GM12878 (cell line): ENCODE data around the gene MYCBPAP.

Experiments
- CTCF ChIP-seq, 3 experiments: IDR thresholded peaks in 2 of 3; conservative IDR thresholded peaks in 1 of 3; 2 replicates each; pipeline ENCODE4 v1.5.1; 2011; ENCODE audit warnings: low read depth in 3 of 3, low read length in 3 of 3, mild to moderate bottlenecking in 3 of 3, control low read depth in 2 of 3, moderate library complexity in 2 of 3, inconsistent platforms in 1 of 3, mixed read lengths in 1 of 3; ENCODE audit not compliant: control insufficient read depth in 2 of 3, insufficient read depth in 1 of 3; ENCODE audit errors: extremely low read depth in 1 of 3
- EP300 ChIP-seq, 2 experiments: fragments of 150-350 bp in 1 of 2; IDR thresholded peaks; 2 replicates each; pipeline ENCODE4 v1.6.1; 2011 to 2012; ENCODE audit warnings: low read depth in 2 of 2, low read length in 2 of 2, borderline replicate concordance in 1 of 2, improper control_type of control experiment in 1 of 2, inconsistent platforms in 1 of 2; ENCODE audit not compliant: control insufficient read depth in 1 of 2
- IKZF1 ChIP-seq: fragments of 450-650 bp; conservative IDR thresholded peaks from 2 replicates; pipeline ENCODE4 v1.6.1; 2017; ENCODE audit warnings: antibody characterized with exemption, mild to moderate bottlenecking
- JUND ChIP-seq: IDR thresholded peaks from 2 replicates; pipeline ENCODE4 v1.6.1; 2012; ENCODE audit warnings: low read depth, mild to moderate bottlenecking, low read length, improper control_type of control experiment, moderate library complexity
- NFIC ChIP-seq: IDR thresholded peaks from 2 replicates; pipeline ENCODE4 v1.6.1; 2012; ENCODE audit warnings: low read depth, mild to moderate bottlenecking, inconsistent platforms, low read length, moderate library complexity
- PBX3 ChIP-seq: IDR thresholded peaks from 2 replicates; pipeline ENCODE4 v1.6.1; 2011; ENCODE audit warnings: mild to moderate bottlenecking, low read depth, low read length, moderate library complexity; ENCODE audit not compliant: insufficient replicate concordance

GRCh38 chr17:50545311-50545710 is 37.1 kb downstream of the MYCBPAP start:
- no peak for TF ChIP-seq PBX3
- no peak for TF ChIP-seq CTCF (IDR thresholded peaks at IDR 0.05 in 2 of 3, conservative IDR thresholded peaks at IDR 0.05 in 1 of 3; ENCODE audit: control insufficient read depth in 2 of 3, extremely low read depth in 1 of 3, insufficient read depth in 1 of 3, low read depth in 3 of 3, low read length in 3 of 3)
- no peak for TF ChIP-seq JUND
- no peak for TF ChIP-seq NFIC
- no peak for TF ChIP-seq EP300 (IDR thresholded peaks at IDR 0.05; ENCODE audit: borderline replicate concordance in 1 of 2, control insufficient read depth in 1 of 2, low read depth in 2 of 2, low read length in 2 of 2)
- TF ChIP-seq IKZF1, result no peak
